B cell (primary cell): ENCODE measurements around the gene WWC1. TPM values are rescaled to one million over a fixed set of nuclear protein-coding genes. Genes with fewer than 3 reads are reported as not detected.

ENCODE experiments used
- ATAC-seq: fragments of 200-7000 bp; cut with Tn5 transposase; one replicate; pipeline ENCODE4 v1.10.0; 2021; ENCODE audit warnings: low read depth, mild to moderate bottlenecking, moderate number of reproducible peaks, moderate library complexity
- CTCF ChIA-PET: fragments of 350-600 bp; sonication (Branson Sonifier 250); formaldehyde crosslinking; loops from one replicate; lab custom pipeline; 2021; ENCODE audit warnings: antibody characterized with exemption, inconsistent platforms; lab: Charles Lee
- POLR2A ChIA-PET: fragments of 350-600 bp; sonication (Branson Sonifier 250); formaldehyde crosslinking; loops from one replicate; lab custom pipeline; 2021; ENCODE audit warnings: antibody characterized with exemption; lab: Charles Lee
- DNase-seq: peaks from one replicate; pipeline ENCODE4 v3.0.0; 2013
- H2AFZ ChIP-seq: 2 replicates; pipeline ENCODE4 v1.6.1; 2012; ENCODE audit warnings: mild to moderate bottlenecking, low read depth, low read length; ENCODE audit not compliant: insufficient read depth, poor library complexity, severe bottlenecking
- H3K27ac ChIP-seq, 2 donors: 1 replicate in 1 of 2; 2 replicates in 1 of 2; pipeline ENCODE4 v1.5.1; 2012 to 2013; ENCODE audit warnings: low read length in 2 of 2, mild to moderate bottlenecking in 2 of 2, moderate library complexity in 1 of 2
- H3K27me3 ChIP-seq, 4 experiments: fragments of 200-600 bp in 1 of 4; sonication (generic) in 1 of 4; replicated peaks in 1 of 4; 1 replicate in 2 of 4; 2 replicates in 2 of 4; pipeline versions ENCODE4 v1.6.1 to v1.7.0; 2013 to 2016; ENCODE audit warnings: low read length in 3 of 4, mild to moderate bottlenecking in 2 of 4, mixed read lengths in 1 of 4, moderate library complexity in 1 of 4; ENCODE audit not compliant: insufficient read depth in 4 of 4, control insufficient read depth in 3 of 4; ENCODE audit errors: control extremely low read depth in 1 of 4
- H3K36me3 ChIP-seq, 2 experiments: replicated peaks in 1 of 2; 1 replicate in 1 of 2; 2 replicates in 1 of 2; pipeline versions ENCODE4 v1.6.1 to v1.7.1; 2013; ENCODE audit warnings: low read length in 1 of 2; ENCODE audit not compliant: insufficient read depth in 2 of 2, control insufficient read depth in 1 of 2; ENCODE audit errors: control extremely low read depth in 1 of 2, extremely low read depth in 1 of 2
- H3K4me1 ChIP-seq, 2 donors: fragments of 200-600 bp in 1 of 2; sonication (generic) in 1 of 2; 1 replicate in 1 of 2; 2 replicates in 1 of 2; pipeline versions ENCODE4 v1.5.1 to v1.6.1; 2013 to 2017; ENCODE audit warnings: low read length in 2 of 2; ENCODE audit not compliant: control insufficient read depth in 2 of 2, insufficient read depth in 2 of 2
- H3K4me2 ChIP-seq: replicated peaks from 2 replicates; pipeline ENCODE3; 2012; ENCODE audit warnings: mild to moderate bottlenecking, low read depth, low read length; ENCODE audit not compliant: poor library complexity, severe bottlenecking
- H3K4me3 ChIP-seq, 5 experiments: fragments of 200-600 bp in 1 of 5; sonication (generic) in 1 of 5; 1 replicate in 3 of 5; 2 replicates in 2 of 5; pipeline versions ENCODE4 v1.5.1 to v1.7.0; 2011 to 2016; ENCODE audit warnings: low read length in 4 of 5, mild to moderate bottlenecking in 4 of 5, low read depth in 2 of 5, control low read depth in 1 of 5, moderate library complexity in 1 of 5; ENCODE audit not compliant: insufficient read depth in 1 of 5; ENCODE audit errors: control extremely low read depth in 1 of 5, extremely low read depth in 1 of 5
- H3K79me2 ChIP-seq: fragments of 200-600 bp; sonication (generic); one replicate; pipeline ENCODE4 v1.6.0; 2016; ENCODE audit warnings: low read length; ENCODE audit not compliant: control insufficient read depth, insufficient read depth
- H3K9ac ChIP-seq: fragments of 200-600 bp; sonication (generic); 2 replicates; pipeline ENCODE4 v1.6.1; 2017; ENCODE audit warnings: mild to moderate bottlenecking, low read length, moderate library complexity
- H3K9me3 ChIP-seq, 3 donors: one replicate each; pipeline versions ENCODE4 v1.6.1 to v1.7.1; 2013; ENCODE audit warnings: low read length in 2 of 3; ENCODE audit not compliant: control insufficient read depth in 2 of 3, insufficient read depth in 1 of 3; ENCODE audit errors: control extremely low read depth in 1 of 3
- H4K20me1 ChIP-seq: 2 replicates; pipeline ENCODE4 v1.6.0; 2012; ENCODE audit warnings: mild to moderate bottlenecking, low read length; ENCODE audit not compliant: insufficient read depth, control insufficient read depth, poor library complexity, severe bottlenecking
- H3K27ac Mint-ChIP-seq: one replicate; pipeline ENCODE4 v1.8.0; 2021; ENCODE audit warnings: mixed read lengths
- H3K27me3 Mint-ChIP-seq: one replicate; pipeline ENCODE4 v1.8.0; 2021; ENCODE audit warnings: mixed read lengths
- H3K4me1 Mint-ChIP-seq: one replicate; pipeline ENCODE4 v1.8.0; 2021; ENCODE audit warnings: mixed read lengths
- H3K4me3 Mint-ChIP-seq: one replicate; pipeline ENCODE4 v1.8.0; 2021; ENCODE audit warnings: mixed read lengths
- H3K9me3 Mint-ChIP-seq: one replicate; pipeline ENCODE4 v1.8.0; 2022; ENCODE audit warnings: mixed read lengths; ENCODE audit not compliant: insufficient read depth
- CTCF ChIP-seq: fragments of 200-600 bp; IDR thresholded peaks from one replicate; pipeline ENCODE4 v1.8.0; 2022; ENCODE audit warnings: antibody characterized with exemption, mild to moderate bottlenecking
- EZH2 ChIP-seq: IDR thresholded peaks from 2 replicates; pipeline ENCODE4 v1.6.1; 2012; ENCODE audit warnings: borderline replicate concordance, low read depth, mild to moderate bottlenecking, moderate library complexity, low read length; ENCODE audit not compliant: insufficient read depth, poor library complexity, severe bottlenecking
- WGBS: methylation state at CpG from one replicate; pipeline ENCODE4 v1.1.5; 2013; ENCODE audit warnings: missing lambda C conversion rate; ENCODE audit not compliant: insufficient coverage; 5-methylcytosine and 5-hydroxymethylcytosine counted together
- intact Hi-C: fragments of 100-400 bp; cut with micrococcal nuclease; formaldehyde crosslinking; loops from one replicate; pipeline ENCODE4 v1.10.0; 2022
- polyA plus RNA-seq: library from polyadenylated mRNA; depleted of rRNA; stranded (reverse); fragments of >200 nt; gene quantifications from 2 replicates; pipeline ENCODE4 v1.2.3, GENCODE V29; 2012
- total RNA-seq, 2 donors: library from RNA; stranded (reverse); fragments of 120-200 nt in 1 of 2; gene quantifications; 1 replicate in 1 of 2; 2 replicates in 1 of 2; pipeline versions ENCODE4 v1.2.3 to v1.2.4, GENCODE V29; 2013 to 2022

Gene WWC1
- total and polyA plus RNA-seq, 2 donors (not counting 1 experiment from before 2014, with no cell fraction given): 1.5 to 2.0 TPM

- no peak overlapping the region for H3K4me2 ChIP-seq
- no peak for TF ChIP-seq EZH2
- no peaks in the 10 kb centered on the region for H3K4me1 ChIP-seq
- H3K79me2 ChIP-seq: no peaks in the 10 kb centered on the region
- H2AFZ ChIP-seq: no peak overlapping the region
- H3K27ac ChIP-seq: no peak overlapping the region
- intact Hi-C loops: no loop called here
- peaks cover 0 to 4% (median 0%) of the 10 kb centered on the region in 4 experiments for H3K27me3 ChIP-seq
- ChIA-PET CTCF (no interaction called here), POLR2A (no interaction called here)
- H3K4me3 Mint-ChIP-seq: no peak overlapping the region
- no peaks in the 10 kb centered on the region for H4K20me1 ChIP-seq
- H3K4me3 ChIP-seq: no peak overlapping the region
- H3K9me3 Mint-ChIP-seq: no peaks in the 10 kb centered on the region
- WGBS: 96% methylated on average over 4 of the region's 4 CpGs
- no peak overlapping the region for H3K27ac Mint-ChIP-seq
- no peak overlapping the region for H3K9ac ChIP-seq
- no peak for DNase-seq
- no peaks in the 10 kb centered on the region for H3K27me3 Mint-ChIP-seq
- ATAC-seq: no peak
- peaks cover 3% of the 10 kb centered on the region for H3K4me1 Mint-ChIP-seq
- no peaks in the 10 kb centered on the region for H3K36me3 ChIP-seq
- peaks cover 0 to 3% (median 0%) of the 10 kb centered on the region in 3 donors for H3K9me3 ChIP-seq
Observed at GRCh38 chr5:168374532-168374931, 83.1 kb downstream of the WWC1 start.

GRCh38 chr5:168375214-168375613 lies 83.8 kb downstream of the WWC1 start:
- Histone ChIP-seq H3K4me1 (no peaks in the 10 kb centered on the region), H4K20me1 (no peaks in the 10 kb centered on the region), H3K36me3 (no peaks in the 10 kb centered on the region), H3K9me3 (peaks cover 0 to 3% (median 0%) of the 10 kb centered on the region in 3 donors), H3K27ac (no peak overlapping the region), H2AFZ (no peak overlapping the region), H3K79me2 (no peaks in the 10 kb centered on the region), H3K27me3 (peaks cover 0 to 3% (median 0%) of the 10 kb centered on the region in 4 experiments), H3K9ac (no peak overlapping the region), H3K4me2 (no peak overlapping the region), H3K4me3 (no peak overlapping the region)
- DNase-seq (no peak), ATAC-seq (no peak)
- no peak for TF ChIP-seq EZH2
- TF ChIP-seq CTCF: no peak
- Mint-ChIP-seq H3K4me1 (peaks cover 3% of the 10 kb centered on the region), H3K27me3 (no peaks in the 10 kb centered on the region), H3K9me3 (no peaks in the 10 kb centered on the region), H3K4me3 (no peak overlapping the region), H3K27ac (no peak overlapping the region)
- POLR2A ChIA-PET: no interaction called here
- WGBS: 88% methylated on average over 5 of the region's 7 CpGs
- CTCF ChIA-PET: no interaction called here
- intact Hi-C loops: no loop called here
